ENCODE results near the gene CACNA1F.

CACNA1F gene

GRCh38 chrX:49212209-49212608 is 20.9 kb downstream of the CACNA1F start:
- H3K27me3 Mint-ChIP-seq: no peaks in the 10 kb centered on the region
- no peaks in the 10 kb centered on the region for H3K4me1 Mint-ChIP-seq
- no peaks in the 10 kb centered on the region for H3K9me3 Mint-ChIP-seq
- no peak for DNase-seq (ENCODE audit: low spot score in 2 of 2)
- no peak overlapping the region for H3K4me3 Mint-ChIP-seq
- no peak overlapping the region for H3K27ac Mint-ChIP-seq (ENCODE audit: low read depth)
- no peak for ATAC-seq (replicated peaks; ENCODE audit: extremely low read depth, poor library complexity, severe bottlenecking)
- no peaks in the 10 kb centered on the region for H3K36me3 Mint-ChIP-seq (ENCODE audit: insufficient read depth)

- DNase-seq (ENCODE audit: low spot score in 2 of 2) (no peak), ATAC-seq (replicated peaks; ENCODE audit: extremely low read depth, poor library complexity, severe bottlenecking) (no peak)
- no peaks in the 10 kb centered on the region for H3K9me3 Mint-ChIP-seq
- H3K4me3 Mint-ChIP-seq: no peak overlapping the region
- no peak overlapping the region for H3K27ac Mint-ChIP-seq (ENCODE audit: low read depth)
- no peaks in the 10 kb centered on the region for H3K36me3 Mint-ChIP-seq (ENCODE audit: insufficient read depth)
- no peaks in the 10 kb centered on the region for H3K27me3 Mint-ChIP-seq
- no peaks in the 10 kb centered on the region for H3K4me1 Mint-ChIP-seq
Measured at GRCh38 chrX:49211074-49211473, 22.1 kb downstream of the CACNA1F start.

- no peaks in the 10 kb centered on the region for H3K9me3 Mint-ChIP-seq
- no peak overlapping the region for H3K4me3 Mint-ChIP-seq
- no peaks in the 10 kb centered on the region for H3K36me3 Mint-ChIP-seq (ENCODE audit: insufficient read depth)
- H3K27me3 Mint-ChIP-seq: no peaks in the 10 kb centered on the region
- no peaks in the 10 kb centered on the region for H3K4me1 Mint-ChIP-seq
- ATAC-seq (replicated peaks; ENCODE audit: extremely low read depth, poor library complexity, severe bottlenecking) (no peak), DNase-seq (ENCODE audit: low spot score in 2 of 2) (no peak)
- H3K27ac Mint-ChIP-seq (ENCODE audit: low read depth): no peak overlapping the region
Measured at GRCh38 chrX:49210406-49210805, 22.7 kb downstream of the CACNA1F start.

GRCh38 chrX:49209434-49210251 is 23.5 kb downstream of the CACNA1F start:
- ATAC-seq (replicated peaks; ENCODE audit: extremely low read depth, poor library complexity, severe bottlenecking) (no peak), DNase-seq (ENCODE audit: low spot score in 2 of 2) (no peak)
- H3K4me3 Mint-ChIP-seq: no peak overlapping the region
- H3K27ac Mint-ChIP-seq (ENCODE audit: low read depth): no peak overlapping the region
- no peaks in the 10 kb centered on the region for H3K27me3 Mint-ChIP-seq
- no peaks in the 10 kb centered on the region for H3K36me3 Mint-ChIP-seq (ENCODE audit: insufficient read depth)
- H3K4me1 Mint-ChIP-seq: no peaks in the 10 kb centered on the region
- no peaks in the 10 kb centered on the region for H3K9me3 Mint-ChIP-seq

GRCh38 chrX:49208399-49208798 is 24.7 kb downstream of the CACNA1F start:
- Mint-ChIP-seq H3K4me3 (no peak overlapping the region), H3K36me3 (ENCODE audit: insufficient read depth) (no peaks in the 10 kb centered on the region), H3K27me3 (no peaks in the 10 kb centered on the region), H3K27ac (ENCODE audit: low read depth) (no peak overlapping the region), H3K9me3 (no peaks in the 10 kb centered on the region), H3K4me1 (no peaks in the 10 kb centered on the region)
- ATAC-seq (replicated peaks; ENCODE audit: extremely low read depth, poor library complexity, severe bottlenecking): no peak
- no peak for DNase-seq (ENCODE audit: low spot score in 2 of 2)

- no peaks in the 10 kb centered on the region for H3K27me3 Mint-ChIP-seq
- H3K36me3 Mint-ChIP-seq (ENCODE audit: insufficient read depth): no peaks in the 10 kb centered on the region
- H3K4me1 Mint-ChIP-seq: no peaks in the 10 kb centered on the region
- H3K9me3 Mint-ChIP-seq: no peaks in the 10 kb centered on the region
- no peak for ATAC-seq (replicated peaks; ENCODE audit: extremely low read depth, poor library complexity, severe bottlenecking)
- H3K27ac Mint-ChIP-seq (ENCODE audit: low read depth): no peak overlapping the region
- no peak for DNase-seq (ENCODE audit: low spot score in 2 of 2)
- H3K4me3 Mint-ChIP-seq: no peak overlapping the region
Measured at GRCh38 chrX:49206543-49206942, 26.6 kb downstream of the CACNA1F start.

GRCh38 chrX:49205443-49205842 is 27.7 kb downstream of the CACNA1F start:
- no peak overlapping the region for H3K4me3 Mint-ChIP-seq
- no peaks in the 10 kb centered on the region for H3K27me3 Mint-ChIP-seq
- no peaks in the 10 kb centered on the region for H3K36me3 Mint-ChIP-seq (ENCODE audit: insufficient read depth)
- ATAC-seq (replicated peaks; ENCODE audit: extremely low read depth, poor library complexity, severe bottlenecking) (no peak), DNase-seq (ENCODE audit: low spot score in 2 of 2) (no peak)
- H3K4me1 Mint-ChIP-seq: peaks cover 4% of the 10 kb centered on the region
- no peaks in the 10 kb centered on the region for H3K9me3 Mint-ChIP-seq
- no peak overlapping the region for H3K27ac Mint-ChIP-seq (ENCODE audit: low read depth)

GRCh38 chrX:49204709-49205108 is 28.4 kb downstream of the CACNA1F start:
- ATAC-seq (replicated peaks; ENCODE audit: extremely low read depth, poor library complexity, severe bottlenecking) (no peak), DNase-seq (ENCODE audit: low spot score in 2 of 2) (no peak)
- Mint-ChIP-seq H3K27me3 (no peaks in the 10 kb centered on the region), H3K4me1 (peaks cover 5% of the 10 kb centered on the region), H3K4me3 (no peak overlapping the region), H3K9me3 (no peaks in the 10 kb centered on the region), H3K36me3 (ENCODE audit: insufficient read depth) (no peaks in the 10 kb centered on the region), H3K27ac (ENCODE audit: low read depth) (no peak overlapping the region)

GRCh38 chrX:49204017-49204416 is 29.1 kb downstream of the CACNA1F start:
- Mint-ChIP-seq H3K27ac (ENCODE audit: low read depth) (no peak overlapping the region), H3K36me3 (ENCODE audit: insufficient read depth) (no peaks in the 10 kb centered on the region), H3K9me3 (no peaks in the 10 kb centered on the region), H3K27me3 (no peaks in the 10 kb centered on the region), H3K4me1 (peaks cover 5% of the 10 kb centered on the region), H3K4me3 (no peak overlapping the region)
- DNase-seq (ENCODE audit: low spot score in 2 of 2) (no peak), ATAC-seq (replicated peaks; ENCODE audit: extremely low read depth, poor library complexity, severe bottlenecking) (no peak)

GRCh38 chrX:49203536-49203935 is 29.6 kb downstream of the CACNA1F start:
- no peak overlapping the region for H3K4me3 Mint-ChIP-seq
- DNase-seq (ENCODE audit: low spot score in 2 of 2) (no peak), ATAC-seq (replicated peaks; ENCODE audit: extremely low read depth, poor library complexity, severe bottlenecking) (no peak)
- no peaks in the 10 kb centered on the region for H3K27me3 Mint-ChIP-seq
- peaks cover 7% of the 10 kb centered on the region for H3K4me1 Mint-ChIP-seq
- H3K9me3 Mint-ChIP-seq: no peaks in the 10 kb centered on the region
- H3K36me3 Mint-ChIP-seq (ENCODE audit: insufficient read depth): no peaks in the 10 kb centered on the region
- H3K27ac Mint-ChIP-seq (ENCODE audit: low read depth): no peak overlapping the region

- H3K36me3 Mint-ChIP-seq (ENCODE audit: insufficient read depth): no peaks in the 10 kb centered on the region
- no peak overlapping the region for H3K4me3 Mint-ChIP-seq
- H3K9me3 Mint-ChIP-seq: no peaks in the 10 kb centered on the region
- no peak overlapping the region for H3K27ac Mint-ChIP-seq (ENCODE audit: low read depth)
- ATAC-seq (replicated peaks; ENCODE audit: extremely low read depth, poor library complexity, severe bottlenecking) (no peak), DNase-seq (ENCODE audit: low spot score in 2 of 2) (no peak)
- peaks cover 15% of the 10 kb centered on the region for H3K4me1 Mint-ChIP-seq
- no peaks in the 10 kb centered on the region for H3K27me3 Mint-ChIP-seq
Measured at GRCh38 chrX:49202022-49202421, 31.1 kb downstream of the CACNA1F start.

GRCh38 chrX:49199906-49200771 is 33.0 kb downstream of the CACNA1F start, which contains the start of gene SYP:
Gene SYP (minus strand): TSS chrX:49200193. CDS start chrX:49200186, 7 bp downstream.
- Mint-ChIP-seq H3K36me3 (ENCODE audit: insufficient read depth) (no peaks in the 10 kb centered on the region), H3K27me3 (no peaks in the 10 kb centered on the region), H3K4me1 (peaks cover 15% of the 10 kb centered on the region), H3K27ac (ENCODE audit: low read depth) (no peak within 1 kb of the TSS), H3K9me3 (no peaks in the 10 kb centered on the region), H3K4me3 (peak within 1 kb of the TSS; percentile 64)
- ATAC-seq (replicated peaks; ENCODE audit: extremely low read depth, poor library complexity, severe bottlenecking): peak; percentile 98
- peak; percentile 68 to 79 for DNase-seq (ENCODE audit: low spot score in 2 of 2)

- Mint-ChIP-seq H3K9me3 (no peaks in the 10 kb centered on the region), H3K27ac (ENCODE audit: low read depth) (no peak overlapping the region), H3K4me1 (peaks cover 15% of the 10 kb centered on the region), H3K4me3 (peak overlapping the region; percentile 25), H3K27me3 (no peaks in the 10 kb centered on the region), H3K36me3 (ENCODE audit: insufficient read depth) (no peaks in the 10 kb centered on the region)
- no peak for DNase-seq (ENCODE audit: low spot score in 2 of 2)
- ATAC-seq (replicated peaks; ENCODE audit: extremely low read depth, poor library complexity, severe bottlenecking): no peak
Measured at GRCh38 chrX:49199315-49199595, 33.9 kb downstream of the CACNA1F start.

All from central memory CD8-positive, alpha-beta T cell (primary cell).